GM21423 (cell line): ENCODE measurements around the gene MOV10L1.
"Not testable (repeated sequence)": the region's sequence is repeated elsewhere in the genome, so short reads cannot be mapped to it uniquely, and the experiment has no call there.

Experiments
- ATAC-seq: cut with Tn5 transposase; IDR thresholded peaks from one replicate; pipeline ENCODE4 v1.9.1; 2021; ENCODE audit warnings: mild to moderate bottlenecking, moderate library complexity; ENCODE audit not compliant: unreplicated experiment

The MOV10L1 gene

GRCh38 chr22:50151571-50152537 is 62.0 kb downstream of the MOV10L1 start:
- no peak for ATAC-seq

- ATAC-seq = no peak
These were observed 63.4 kb downstream of the MOV10L1 start for GRCh38 chr22:50153056-50153755.

DNA sequence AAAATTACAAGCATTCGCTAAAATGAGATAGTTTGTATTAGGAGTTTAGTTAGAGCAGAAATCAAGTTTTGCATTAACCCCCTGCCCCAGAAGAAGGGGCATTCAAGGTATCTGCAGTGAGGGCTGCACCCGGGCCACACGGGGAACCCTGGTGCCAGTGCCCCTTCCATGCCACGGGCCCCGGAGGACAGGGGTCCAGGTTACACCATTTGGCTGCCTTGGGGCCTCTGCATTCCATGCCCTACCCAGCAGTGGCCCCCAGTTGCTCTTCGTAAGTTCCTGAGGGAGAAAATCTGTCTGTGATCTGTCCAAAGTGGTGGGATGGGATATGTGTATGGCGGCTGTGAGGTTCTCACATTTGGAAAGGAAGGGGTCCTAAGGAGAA is 63.9 kb downstream of the MOV10L1 start:
- no peak for ATAC-seq

GRCh38 chr22:50157709-50158375 is 68.0 kb downstream of the MOV10L1 start:
- ATAC-seq = no peak

DNA sequence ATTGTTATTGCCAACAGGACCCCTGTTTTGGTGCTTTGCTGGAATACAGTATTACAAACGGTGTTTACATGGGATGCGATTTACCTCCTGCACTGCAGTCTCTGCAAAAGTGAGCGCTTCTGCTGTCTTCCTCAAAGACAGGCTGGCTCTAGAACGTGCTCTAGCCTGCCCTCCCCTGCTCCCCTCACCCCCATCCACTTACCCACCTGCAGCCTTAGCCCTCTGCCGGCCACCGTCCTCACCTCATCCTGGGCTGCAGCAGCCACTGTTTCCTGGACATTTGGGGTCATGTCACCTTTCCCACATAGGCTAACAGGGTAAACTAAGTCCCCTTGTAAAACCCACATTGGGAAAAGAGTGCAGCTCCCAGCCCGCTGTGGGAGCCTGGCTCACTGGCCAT is 71.1 kb downstream of the MOV10L1 start:
- no peak for ATAC-seq

- ATAC-seq = no peak
These were observed 71.9 kb downstream of the MOV10L1 start for GRCh38 chr22:50161508-50162390.

DNA sequence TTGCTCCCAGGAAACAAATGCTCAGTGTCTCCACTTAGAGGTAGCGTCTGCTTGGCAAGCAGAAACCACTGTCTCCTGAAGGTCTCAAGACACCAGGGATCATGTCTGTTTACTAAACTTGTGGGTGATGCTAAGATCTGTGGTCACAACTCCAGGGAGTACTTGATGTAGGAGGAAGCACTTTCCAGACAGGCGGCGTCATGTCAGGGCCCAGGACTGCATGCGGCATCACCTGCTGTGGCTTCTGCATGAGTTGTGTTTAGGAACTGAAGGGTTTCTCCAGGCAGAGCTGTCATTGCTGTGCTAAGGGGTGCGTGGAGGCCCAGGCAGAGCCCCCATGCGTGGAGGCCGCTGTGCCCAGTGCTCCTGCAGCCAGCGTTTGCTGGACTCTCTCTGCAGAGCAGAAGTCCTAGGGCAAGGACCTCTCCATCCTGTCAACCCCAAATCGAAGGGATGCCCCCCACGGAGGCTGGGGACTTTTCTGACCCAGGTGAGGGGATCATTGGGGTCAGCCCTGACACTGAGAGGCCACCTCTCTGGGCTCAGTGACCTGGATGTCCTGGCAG is 72.7 kb downstream of the MOV10L1 start:
- no peak for ATAC-seq

DNA sequence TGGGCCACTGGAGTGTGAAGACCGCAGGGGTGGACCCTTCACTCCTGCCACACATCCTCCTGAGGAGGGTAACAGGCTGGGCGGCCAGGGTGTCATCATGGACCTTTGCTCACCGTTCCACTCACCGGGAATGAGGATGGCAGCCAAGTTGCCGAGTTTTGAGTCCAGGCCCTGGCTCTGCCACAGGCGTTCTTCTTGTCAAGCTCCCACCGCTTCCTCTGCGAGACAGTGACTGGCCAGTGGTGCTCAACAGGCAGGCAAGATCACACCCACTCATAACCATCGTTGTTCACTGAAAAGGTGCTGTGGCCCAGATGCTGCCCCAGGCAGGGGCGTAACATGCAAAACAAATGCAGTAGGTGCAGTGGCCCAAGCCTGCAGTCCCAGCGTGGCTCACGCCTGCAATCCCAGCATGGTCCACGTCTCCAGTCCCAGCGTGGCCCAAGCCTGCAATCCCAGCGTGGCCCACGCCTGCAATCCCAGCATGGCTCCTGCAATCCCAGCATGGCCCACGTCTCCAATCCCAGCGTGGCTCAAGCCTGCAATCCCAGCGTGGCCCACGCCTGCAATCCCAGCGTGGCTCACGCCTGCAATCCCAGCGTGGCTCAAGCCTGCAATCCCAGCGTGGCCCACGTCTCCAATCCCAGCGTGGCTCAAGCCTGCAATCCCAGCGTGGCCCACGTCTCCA is 75.8 kb downstream of the MOV10L1 start:
- ATAC-seq = no peak

GRCh38 chr22:50167689-50168489 is 78.1 kb downstream of the MOV10L1 start:
- no peak for ATAC-seq

GRCh38 chr22:50168490-50169180 is 78.8 kb downstream of the MOV10L1 start:
- not testable (repeated sequence) for ATAC-seq

- no peak for ATAC-seq
These were observed 79.5 kb downstream of the MOV10L1 start for GRCh38 chr22:50169181-50169759.

DNA sequence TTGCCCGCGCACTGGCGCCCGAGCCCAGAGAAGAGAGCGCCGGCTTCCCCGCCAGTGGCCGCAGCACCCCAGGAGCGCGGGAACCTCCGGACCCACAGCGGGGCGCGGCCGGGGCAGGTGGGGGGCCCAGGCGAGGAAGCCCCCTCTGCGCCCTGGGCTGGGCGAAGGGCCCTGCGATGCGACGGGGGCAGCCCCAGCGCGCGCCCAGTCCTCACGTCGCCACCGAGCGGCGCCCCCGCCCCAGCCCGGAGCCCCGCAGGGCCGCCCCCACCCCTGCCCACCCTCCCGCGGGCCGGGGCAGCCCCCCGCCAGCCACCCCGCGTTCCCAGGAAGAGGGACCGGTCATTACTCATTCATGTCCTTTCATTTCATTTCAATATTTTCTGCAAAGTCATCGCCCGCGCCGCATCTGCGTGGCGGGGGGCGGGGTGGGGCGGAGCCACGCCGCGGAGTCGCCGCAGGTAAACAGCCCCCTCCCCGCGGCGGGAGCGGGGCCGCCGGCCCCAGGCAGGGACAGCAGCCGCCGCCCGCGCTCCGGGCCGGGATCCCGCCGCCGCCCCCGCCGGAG is 80.1 kb downstream of the MOV10L1 start:
- ATAC-seq = no peak

GRCh38 chr22:50170453-50171318 is 80.9 kb downstream of the MOV10L1 start, which contains the start of gene PANX2:
TSS of gene PANX2 (plus strand) at chr22:50170731. CDS start at chr22:50170731, 0 bp downstream.
- no peak for ATAC-seq

GRCh38 chr22:50171319-50171964 is 81.6 kb downstream of the MOV10L1 start:
- no peak for ATAC-seq

DNA sequence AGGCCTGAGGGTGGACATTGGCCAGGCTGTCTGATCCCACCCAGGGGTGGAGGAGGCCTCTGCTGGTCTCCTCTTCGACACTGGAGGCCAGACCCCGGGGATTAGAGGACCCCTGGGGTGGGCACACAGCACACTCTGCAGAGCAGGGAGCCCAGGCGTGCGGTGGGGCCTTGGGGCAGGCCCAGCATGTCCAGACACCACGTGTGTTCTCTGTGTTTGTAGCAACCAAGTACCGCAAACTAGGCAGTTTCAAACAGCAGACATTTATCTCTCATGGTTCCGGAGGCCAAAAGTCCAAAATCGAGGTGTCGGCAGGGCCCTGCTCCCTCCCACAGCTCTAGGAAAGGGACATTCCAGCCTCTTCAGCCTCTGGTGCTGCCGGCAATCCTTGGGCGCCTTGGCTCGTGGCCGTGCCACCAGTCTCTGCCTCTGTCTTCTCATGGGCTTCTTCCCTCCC is 82.2 kb downstream of the MOV10L1 start:
- ATAC-seq = no peak
